Liver (tissue), 9 donors: ENCODE results near the gene MKI67. TPM values are rescaled to one million over a fixed set of nuclear protein-coding genes. Genes with fewer than 3 reads are reported as not detected.

ENCODE experiments used
- DNase-seq: peaks from one replicate; pipeline ENCODE4 v3.0.0-alpha.2; 2017; ENCODE audit warnings: low spot score
- H3K27ac ChIP-seq, 2 donors: one replicate each; pipeline ENCODE4 v1.7.0; 2013; ENCODE audit warnings: inconsistent platforms in 2 of 2, low read length in 2 of 2, control low read depth in 1 of 2, low read depth in 1 of 2, mild to moderate bottlenecking in 1 of 2
- H3K27me3 ChIP-seq, 4 donors: one replicate each; pipeline versions ENCODE4 v1.6.1 to v1.7.0; 2013; ENCODE audit warnings: low read length in 3 of 4, inconsistent platforms in 1 of 4, mild to moderate bottlenecking in 1 of 4, moderate library complexity in 1 of 4; ENCODE audit not compliant: control insufficient read depth in 4 of 4, insufficient read depth in 4 of 4
- H3K36me3 ChIP-seq, 4 donors: one replicate each; pipeline versions ENCODE4 v1.6.1 to v1.7.0; 2013; ENCODE audit warnings: low read length in 3 of 4, mild to moderate bottlenecking in 3 of 4, low read depth in 1 of 4, moderate library complexity in 1 of 4; ENCODE audit not compliant: control insufficient read depth in 4 of 4, insufficient read depth in 3 of 4
- H3K4me1 ChIP-seq, 4 donors: one replicate each; pipeline versions ENCODE4 v1.6.1 to v1.7.0; 2013; ENCODE audit warnings: low read length in 3 of 4, mild to moderate bottlenecking in 3 of 4, moderate library complexity in 1 of 4; ENCODE audit not compliant: control insufficient read depth in 4 of 4, insufficient read depth in 4 of 4
- H3K4me3 ChIP-seq, 3 donors: one replicate each; pipeline versions ENCODE4 v1.6.1 to v1.7.0; 2013; ENCODE audit warnings: low read length in 3 of 3, control low read depth in 1 of 3, low read depth in 1 of 3, mild to moderate bottlenecking in 1 of 3
- H3K9ac ChIP-seq, 2 donors: one replicate each; pipeline ENCODE4 v1.7.0; 2013; ENCODE audit warnings: low read length in 2 of 2, mild to moderate bottlenecking in 2 of 2, moderate library complexity in 2 of 2, control low read depth in 1 of 2, low read depth in 1 of 2
- H3K9me3 ChIP-seq, 4 donors: one replicate each; pipeline versions ENCODE4 v1.6.1 to v1.7.0; 2013; ENCODE audit warnings: low read length in 3 of 4; ENCODE audit not compliant: control insufficient read depth in 4 of 4
- ATF3 ChIP-seq: IDR thresholded peaks from 2 replicates; pipeline ENCODE4 v1.6.1; 2016; ENCODE audit warnings: antibody characterized with exemption
- EGR1 ChIP-seq, 2 donors: IDR thresholded peaks; 2 replicates each; pipeline ENCODE4 v1.6.1; 2016 to 2018; ENCODE audit warnings: antibody characterized with exemption in 2 of 2, low read depth in 2 of 2
- FOXA1 ChIP-seq: IDR thresholded peaks from 2 replicates; pipeline ENCODE4 v1.6.1; 2016; ENCODE audit warnings: antibody characterized with exemption
- FOXA2 ChIP-seq: IDR thresholded peaks from 2 replicates; pipeline ENCODE4 v1.6.1; 2016; ENCODE audit warnings: antibody characterized with exemption
- GABPA ChIP-seq, 2 donors: IDR thresholded peaks in 1 of 2; conservative IDR thresholded peaks in 1 of 2; 2 replicates each; pipeline ENCODE4 v1.6.1; 2016; ENCODE audit warnings: antibody characterized with exemption in 2 of 2, mild to moderate bottlenecking in 1 of 2, moderate library complexity in 1 of 2
- HNF4A ChIP-seq, 2 donors: conservative IDR thresholded peaks; 2 replicates each; pipeline ENCODE4 v1.6.1; 2016; ENCODE audit warnings: antibody characterized with exemption in 2 of 2, mild to moderate bottlenecking in 2 of 2
- HNF4G ChIP-seq: IDR thresholded peaks from 2 replicates; pipeline ENCODE4 v1.6.1; 2016; ENCODE audit warnings: antibody characterized with exemption
- JUND ChIP-seq, 2 donors: IDR thresholded peaks; 2 replicates each; pipeline ENCODE4 v1.6.1; 2016; ENCODE audit warnings: antibody characterized with exemption in 2 of 2
- NR2F2 ChIP-seq: IDR thresholded peaks from 2 replicates; pipeline ENCODE4 v1.6.1; 2016; ENCODE audit warnings: antibody characterized with exemption
- RAD21 ChIP-seq, 2 donors: IDR thresholded peaks; 2 replicates each; pipeline ENCODE4 v1.6.1; 2016; ENCODE audit warnings: antibody characterized with exemption in 2 of 2, mild to moderate bottlenecking in 2 of 2
- RXRA ChIP-seq, 2 donors: IDR thresholded peaks; 2 replicates each; pipeline ENCODE4 v1.6.1; 2017 to 2018; ENCODE audit warnings: antibody characterized with exemption in 2 of 2, mild to moderate bottlenecking in 1 of 2
- SP1 ChIP-seq: IDR thresholded peaks from 2 replicates; pipeline ENCODE4 v1.6.1; 2018; ENCODE audit warnings: antibody characterized with exemption, mild to moderate bottlenecking
- TAF1 ChIP-seq: conservative IDR thresholded peaks from 2 replicates; pipeline ENCODE4 v1.6.1; 2016; ENCODE audit warnings: antibody characterized with exemption, mild to moderate bottlenecking
- YY1 ChIP-seq: IDR thresholded peaks from 2 replicates; pipeline ENCODE4 v1.6.1; 2016; ENCODE audit warnings: antibody characterized with exemption, mild to moderate bottlenecking
- WGBS: extraction: QIAGEN DNeasy Blood & Tissue Kit; methylation state at CpG from one replicate; pipeline ENCODE4 v1.1.7; 2013; 5-methylcytosine and 5-hydroxymethylcytosine counted together
- polyA plus RNA-seq, 2 donors: library from polyadenylated mRNA; stranded (reverse) in 1 of 2; unstranded in 1 of 2; fragments of 200-250 nt in 1 of 2; fragments of >200 nt in 1 of 2; fragmentation: Nextera tagmentation in 1 of 2; extraction: Ambion mirVana in 1 of 2; gene quantifications; one replicate each; pipeline versions ENCODE4 v1.2.1 to v1.2.3, GENCODE V29; 2013 to 2015
- total RNA-seq, 2 donors: library from RNA; depleted of rRNA; stranded (reverse); fragments of >200 nt; gene quantifications; one replicate each; pipeline ENCODE4 v1.2.3, GENCODE V29; 2014
- TF ChIP-seq, protein P1 (sequence below): IDR thresholded peaks from 2 replicates; pipeline ENCODE4 v1.6.1; 2016; ENCODE audit warnings: antibody characterized with exemption
- TF ChIP-seq, protein P2 (sequence below): fragments of 150-350 bp; IDR thresholded peaks from 2 replicates; pipeline ENCODE4 v1.5.1; 2017; ENCODE audit warnings: improper control_type of control experiment, low read depth, low read length; ENCODE audit not compliant: missing input control
- TF ChIP-seq, protein P3 (sequence below): IDR thresholded peaks from 2 replicates; pipeline ENCODE4 v1.6.1; 2016; ENCODE audit warnings: antibody characterized with exemption
- TF ChIP-seq, protein P4 (sequence below): IDR thresholded peaks from 2 replicates; pipeline ENCODE4 v1.6.1; 2016; ENCODE audit warnings: antibody characterized with exemption, mild to moderate bottlenecking
- donor health status: healthy.
- donor health status: healthy.
- donor health status: healthy.
- donor health status: healthy.
- donor health status: healthy.

Gene MKI67
- total and polyA plus RNA-seq, 4 donors = 0.25 to 54.5 (median 1.1) TPM

DNA sequence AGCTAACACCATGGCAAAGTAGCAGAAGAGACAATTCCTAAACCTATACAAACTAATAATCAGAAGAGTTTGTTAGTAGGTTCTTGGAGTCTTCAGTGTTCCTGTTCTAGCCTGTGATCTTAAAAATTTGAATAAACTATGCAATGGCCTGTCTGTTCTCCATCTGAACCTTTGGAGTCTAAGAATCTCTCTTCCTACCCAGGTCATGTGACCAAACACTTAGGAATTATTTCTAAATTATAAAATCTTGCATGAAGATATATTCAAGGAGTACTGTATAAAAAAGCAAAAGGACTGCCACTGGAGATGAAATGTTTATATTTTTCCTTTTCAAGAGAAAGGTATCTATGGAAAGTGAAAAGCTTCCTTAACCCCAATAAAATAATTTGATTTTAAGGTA lies 2.4 kb downstream of the MKI67 start:
- peaks cover 6 to 13% (median 10%) of the 10 kb centered on the region in 4 donors for H3K4me1 ChIP-seq
- no peak for TF ChIP-seq JUND (IDR thresholded peaks at IDR 0.05)
- no peak for TF ChIP-seq SP1
- TF ChIP-seq EGR1 (IDR thresholded peaks at IDR 0.05; ENCODE audit: low read depth in 2 of 2) = no peak
- TF ChIP-seq HNF4G = no peak
- TF ChIP-seq TAF1 = no peak
- TF ChIP-seq, protein P1, sequence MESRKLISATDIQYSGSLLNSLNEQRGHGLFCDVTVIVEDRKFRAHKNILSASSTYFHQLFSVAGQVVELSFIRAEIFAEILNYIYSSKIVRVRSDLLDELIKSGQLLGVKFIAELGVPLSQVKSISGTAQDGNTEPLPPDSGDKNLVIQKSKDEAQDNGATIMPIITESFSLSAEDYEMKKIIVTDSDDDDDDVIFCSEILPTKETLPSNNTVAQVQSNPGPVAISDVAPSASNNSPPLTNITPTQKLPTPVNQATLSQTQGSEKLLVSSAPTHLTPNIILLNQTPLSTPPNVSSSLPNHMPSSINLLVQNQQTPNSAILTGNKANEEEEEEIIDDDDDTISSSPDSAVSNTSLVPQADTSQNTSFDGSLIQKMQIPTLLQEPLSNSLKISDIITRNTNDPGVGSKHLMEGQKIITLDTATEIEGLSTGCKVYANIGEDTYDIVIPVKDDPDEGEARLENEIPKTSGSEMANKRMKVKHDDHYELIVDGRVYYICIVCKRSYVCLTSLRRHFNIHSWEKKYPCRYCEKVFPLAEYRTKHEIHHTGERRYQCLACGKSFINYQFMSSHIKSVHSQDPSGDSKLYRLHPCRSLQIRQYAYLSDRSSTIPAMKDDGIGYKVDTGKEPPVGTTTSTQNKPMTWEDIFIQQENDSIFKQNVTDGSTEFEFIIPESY = no peak
- TF ChIP-seq FOXA1 = no peak
- no peak for TF ChIP-seq YY1
- TF ChIP-seq, protein P2, sequence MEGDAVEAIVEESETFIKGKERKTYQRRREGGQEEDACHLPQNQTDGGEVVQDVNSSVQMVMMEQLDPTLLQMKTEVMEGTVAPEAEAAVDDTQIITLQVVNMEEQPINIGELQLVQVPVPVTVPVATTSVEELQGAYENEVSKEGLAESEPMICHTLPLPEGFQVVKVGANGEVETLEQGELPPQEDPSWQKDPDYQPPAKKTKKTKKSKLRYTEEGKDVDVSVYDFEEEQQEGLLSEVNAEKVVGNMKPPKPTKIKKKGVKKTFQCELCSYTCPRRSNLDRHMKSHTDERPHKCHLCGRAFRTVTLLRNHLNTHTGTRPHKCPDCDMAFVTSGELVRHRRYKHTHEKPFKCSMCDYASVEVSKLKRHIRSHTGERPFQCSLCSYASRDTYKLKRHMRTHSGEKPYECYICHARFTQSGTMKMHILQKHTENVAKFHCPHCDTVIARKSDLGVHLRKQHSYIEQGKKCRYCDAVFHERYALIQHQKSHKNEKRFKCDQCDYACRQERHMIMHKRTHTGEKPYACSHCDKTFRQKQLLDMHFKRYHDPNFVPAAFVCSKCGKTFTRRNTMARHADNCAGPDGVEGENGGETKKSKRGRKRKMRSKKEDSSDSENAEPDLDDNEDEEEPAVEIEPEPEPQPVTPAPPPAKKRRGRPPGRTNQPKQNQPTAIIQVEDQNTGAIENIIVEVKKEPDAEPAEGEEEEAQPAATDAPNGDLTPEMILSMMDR = no peak
- TF ChIP-seq ATF3 = no peak
- no peak for TF ChIP-seq RXRA (IDR thresholded peaks at IDR 0.05)
- TF ChIP-seq, protein P3, sequence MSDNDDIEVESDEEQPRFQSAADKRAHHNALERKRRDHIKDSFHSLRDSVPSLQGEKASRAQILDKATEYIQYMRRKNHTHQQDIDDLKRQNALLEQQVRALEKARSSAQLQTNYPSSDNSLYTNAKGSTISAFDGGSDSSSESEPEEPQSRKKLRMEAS = no peak
- no peak for TF ChIP-seq RAD21 (IDR thresholded peaks at IDR 0.05)
- no peak for TF ChIP-seq HNF4A (conservative IDR thresholded peaks at IDR 0.05)
- TF ChIP-seq FOXA2 = no peak
- no peak overlapping the region for H3K4me3 ChIP-seq
- no peak overlapping the region for H3K27ac ChIP-seq
- H3K27me3 ChIP-seq = peaks cover 3 to 6% (median 5%) of the 10 kb centered on the region in 4 donors
- no peaks in the 10 kb centered on the region for H3K9me3 ChIP-seq
- H3K9ac ChIP-seq = no peak overlapping the region
- no peak for DNase-seq
- no peaks in the 10 kb centered on the region for H3K36me3 ChIP-seq

DNA sequence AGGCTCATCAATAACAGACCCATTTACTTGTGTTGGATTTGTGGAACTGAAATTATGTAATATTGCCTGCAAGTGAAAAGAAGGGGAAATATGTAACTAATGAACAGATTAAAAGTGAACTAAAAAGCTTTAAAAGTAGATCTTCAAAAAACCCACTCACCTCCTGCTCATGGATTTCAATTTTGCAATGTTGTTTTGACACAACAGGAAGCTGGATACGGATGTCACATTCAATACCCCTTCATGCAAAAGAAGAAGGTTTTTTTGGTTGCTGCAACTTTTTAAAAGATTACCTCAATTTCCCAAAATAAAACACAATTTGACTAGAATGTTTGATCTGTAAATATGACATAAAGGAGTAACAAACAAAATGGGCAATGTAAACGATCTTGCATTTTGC lies 3.3 kb downstream of the MKI67 start:
- Histone ChIP-seq H3K36me3 (no peaks in the 10 kb centered on the region), H3K27me3 (peaks cover 0 to 9% (median 5%) of the 10 kb centered on the region in 4 donors), H3K27ac (no peak overlapping the region), H3K9me3 (no peaks in the 10 kb centered on the region), H3K4me1 (peaks cover 6 to 13% (median 10%) of the 10 kb centered on the region in 4 donors), H3K4me3 (no peak overlapping the region), H3K9ac (no peak overlapping the region)
- TF ChIP-seq, protein P2 = no peak
- no peak for TF ChIP-seq RXRA (IDR thresholded peaks at IDR 0.05)
- TF ChIP-seq GABPA (IDR thresholded peaks at IDR 0.05 in 1 of 2, conservative IDR thresholded peaks at IDR 0.05 in 1 of 2) = no peak
- no peak for TF ChIP-seq RAD21 (IDR thresholded peaks at IDR 0.05)
- TF ChIP-seq, protein P1 = no peak
- no peak for TF ChIP-seq HNF4A (conservative IDR thresholded peaks at IDR 0.05)
- TF ChIP-seq YY1 = no peak
- TF ChIP-seq JUND (IDR thresholded peaks at IDR 0.05) = no peak
- no peak for TF ChIP-seq NR2F2
- TF ChIP-seq, protein P3 = no peak
- TF ChIP-seq HNF4G = no peak
- TF ChIP-seq TAF1 = no peak
- TF ChIP-seq FOXA2 = no peak
- no peak for TF ChIP-seq FOXA1
- no peak for TF ChIP-seq ATF3
- TF ChIP-seq EGR1 (IDR thresholded peaks at IDR 0.05; ENCODE audit: low read depth in 2 of 2) = no peak
- no peak for TF ChIP-seq SP1
- TF ChIP-seq, protein P4, sequence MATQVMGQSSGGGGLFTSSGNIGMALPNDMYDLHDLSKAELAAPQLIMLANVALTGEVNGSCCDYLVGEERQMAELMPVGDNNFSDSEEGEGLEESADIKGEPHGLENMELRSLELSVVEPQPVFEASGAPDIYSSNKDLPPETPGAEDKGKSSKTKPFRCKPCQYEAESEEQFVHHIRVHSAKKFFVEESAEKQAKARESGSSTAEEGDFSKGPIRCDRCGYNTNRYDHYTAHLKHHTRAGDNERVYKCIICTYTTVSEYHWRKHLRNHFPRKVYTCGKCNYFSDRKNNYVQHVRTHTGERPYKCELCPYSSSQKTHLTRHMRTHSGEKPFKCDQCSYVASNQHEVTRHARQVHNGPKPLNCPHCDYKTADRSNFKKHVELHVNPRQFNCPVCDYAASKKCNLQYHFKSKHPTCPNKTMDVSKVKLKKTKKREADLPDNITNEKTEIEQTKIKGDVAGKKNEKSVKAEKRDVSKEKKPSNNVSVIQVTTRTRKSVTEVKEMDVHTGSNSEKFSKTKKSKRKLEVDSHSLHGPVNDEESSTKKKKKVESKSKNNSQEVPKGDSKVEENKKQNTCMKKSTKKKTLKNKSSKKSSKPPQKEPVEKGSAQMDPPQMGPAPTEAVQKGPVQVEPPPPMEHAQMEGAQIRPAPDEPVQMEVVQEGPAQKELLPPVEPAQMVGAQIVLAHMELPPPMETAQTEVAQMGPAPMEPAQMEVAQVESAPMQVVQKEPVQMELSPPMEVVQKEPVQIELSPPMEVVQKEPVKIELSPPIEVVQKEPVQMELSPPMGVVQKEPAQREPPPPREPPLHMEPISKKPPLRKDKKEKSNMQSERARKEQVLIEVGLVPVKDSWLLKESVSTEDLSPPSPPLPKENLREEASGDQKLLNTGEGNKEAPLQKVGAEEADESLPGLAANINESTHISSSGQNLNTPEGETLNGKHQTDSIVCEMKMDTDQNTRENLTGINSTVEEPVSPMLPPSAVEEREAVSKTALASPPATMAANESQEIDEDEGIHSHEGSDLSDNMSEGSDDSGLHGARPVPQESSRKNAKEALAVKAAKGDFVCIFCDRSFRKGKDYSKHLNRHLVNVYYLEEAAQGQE = no peak
- WGBS = 78% methylated on average over 2 of the region's 2 CpGs
- DNase-seq = no peak
